Tibial artery (tissue), 4 donors: ENCODE results near the gene CCDC112.

Experiments
- DNase-seq, 2 donors: peaks; one replicate each; pipeline ENCODE4 v3.0.0-alpha.2; 2019
- H3K27ac ChIP-seq, 2 donors: fragments of 200-600 bp; sonication (generic) in 1 of 2; 1 replicate in 1 of 2; 2 replicates in 1 of 2; pipeline ENCODE4 v1.5.1; 2018 to 2019; ENCODE audit warnings: mild to moderate bottlenecking in 1 of 2
- H3K27me3 ChIP-seq, 2 donors: fragments of 200-600 bp; sonication (generic) in 1 of 2; one replicate each; pipeline versions ENCODE4 v1.5.1 to v1.6.0; 2016 to 2019
- H3K36me3 ChIP-seq, 3 donors: fragments of 200-600 bp; sonication (generic) in 2 of 3; one replicate each; pipeline ENCODE4 v1.5.1; 2016 to 2019; ENCODE audit warnings: mild to moderate bottlenecking in 2 of 3
- H3K4me1 ChIP-seq, 4 donors: fragments of 200-600 bp; sonication (generic) in 2 of 4; 1 replicate in 3 of 4; 2 replicates in 1 of 4; pipeline ENCODE4 v1.5.1; 2016 to 2019
- H3K4me3 ChIP-seq, 2 donors: fragments of 200-600 bp; sonication (generic) in 1 of 2; 1 replicate in 1 of 2; 2 replicates in 1 of 2; pipeline ENCODE4 v1.5.1; 2018 to 2019; ENCODE audit warnings: mild to moderate bottlenecking in 2 of 2
- H3K9me3 ChIP-seq, 3 donors: fragments of 200-600 bp; sonication (generic) in 1 of 3; one replicate each; pipeline ENCODE4 v1.5.1; 2016 to 2019
- CTCF ChIP-seq, 2 experiments: fragments of 200-600 bp in 1 of 2; fragments of 450-650 bp in 1 of 2; IDR thresholded peaks; one replicate each; pipeline ENCODE4 v1.5.1; 2017 to 2019; ENCODE audit warnings: antibody characterized with exemption in 2 of 2, mild to moderate bottlenecking in 1 of 2, moderate library complexity in 1 of 2
- intact Hi-C: fragments of 100-400 bp; cut with DNase I; formaldehyde crosslinking; loops from one replicate; pipeline ENCODE4 v1.15.0; 2023; ENCODE audit warnings: low total_unique reads

CCDC112 gene

GRCh38 chr5:115241881-115242642 is 54.4 kb downstream of the CCDC112 start:
- Histone ChIP-seq H3K4me3 (no peak overlapping the region), H3K36me3 (peaks cover 7 to 24% (median 21%) of the 10 kb centered on the region in 3 donors), H3K27me3 (no peaks in the 10 kb centered on the region), H3K4me1 (peaks cover 0 to 22% (median 10%) of the 10 kb centered on the region in 4 donors), H3K27ac (no peak overlapping the region), H3K9me3 (no peaks in the 10 kb centered on the region)
- no peak for DNase-seq
- TF ChIP-seq CTCF (IDR thresholded peaks at IDR 0.05) = no peak
- intact Hi-C loops = no loop called here

GRCh38 chr5:115237066-115237465 is 59.4 kb downstream of the CCDC112 start:
- H3K4me1 ChIP-seq = peaks cover 0 to 7% (median 0%) of the 10 kb centered on the region in 4 donors
- H3K36me3 ChIP-seq = peaks cover 7 to 28% (median 28%) of the 10 kb centered on the region in 3 donors
- no peaks in the 10 kb centered on the region for H3K27me3 ChIP-seq
- TF ChIP-seq CTCF (IDR thresholded peaks at IDR 0.05) = no peak
- H3K4me3 ChIP-seq = no peak overlapping the region
- no peak overlapping the region for H3K27ac ChIP-seq
- no peaks in the 10 kb centered on the region for H3K9me3 ChIP-seq
- DNase-seq = no peak
- intact Hi-C loops = no loop called here

GRCh38 chr5:115236599-115236998 is 59.9 kb downstream of the CCDC112 start:
- DNase-seq = no peak
- Histone ChIP-seq H3K4me3 (no peak overlapping the region), H3K27me3 (no peaks in the 10 kb centered on the region), H3K36me3 (peaks cover 7 to 28% (median 28%) of the 10 kb centered on the region in 3 donors), H3K4me1 (peaks cover 0 to 2% (median 0%) of the 10 kb centered on the region in 4 donors), H3K27ac (no peak overlapping the region), H3K9me3 (no peaks in the 10 kb centered on the region)
- TF ChIP-seq CTCF (IDR thresholded peaks at IDR 0.05) = no peak
- intact Hi-C loops = no loop called here

- no peak for TF ChIP-seq CTCF (IDR thresholded peaks at IDR 0.05)
- no peaks in the 10 kb centered on the region for H3K9me3 ChIP-seq
Measured at GRCh38 chr5:115231598-115231997, 64.9 kb downstream of the CCDC112 start.

GRCh38 chr5:115229606-115230005 is 66.8 kb downstream of the CCDC112 start:
- no peak for TF ChIP-seq CTCF (IDR thresholded peaks at IDR 0.05)
- Histone ChIP-seq H3K27me3 (no peaks in the 10 kb centered on the region), H3K9me3 (no peaks in the 10 kb centered on the region), H3K27ac (no peak overlapping the region), H3K36me3 (peaks cover 0 to 34% (median 29%) of the 10 kb centered on the region in 3 donors), H3K4me1 (no peaks in the 10 kb centered on the region), H3K4me3 (no peak overlapping the region)
- no peak for DNase-seq
- intact Hi-C loops = no loop called here

More at GRCh38 chr5:115231598-115231997, 64.9 kb downstream of the CCDC112 start:
- intact Hi-C loops = no loop called here
- Histone ChIP-seq H3K36me3 (peaks cover 0 to 37% (median 34%) of the 10 kb centered on the region in 3 donors), H3K4me1 (no peaks in the 10 kb centered on the region), H3K27me3 (no peaks in the 10 kb centered on the region), H3K4me3 (no peak overlapping the region), H3K27ac (no peak overlapping the region)
- DNase-seq = no peak
